Hair follicle dermal papilla cell (primary cell): ENCODE measurements around the gene TXLNA. TPM values are rescaled to one million over a fixed set of nuclear protein-coding genes. Genes with fewer than 3 reads are reported as not detected.

Source experiments
- total RNA-seq: library from RNA; depleted of rRNA; stranded (reverse); fragments of >200 nt; gene quantifications from 2 replicates; pipeline ENCODE4 v1.2.3, GENCODE V29; 2012

The TXLNA gene
- total RNA-seq, result 151 and 160 TPM in 2 replicates

DNA sequence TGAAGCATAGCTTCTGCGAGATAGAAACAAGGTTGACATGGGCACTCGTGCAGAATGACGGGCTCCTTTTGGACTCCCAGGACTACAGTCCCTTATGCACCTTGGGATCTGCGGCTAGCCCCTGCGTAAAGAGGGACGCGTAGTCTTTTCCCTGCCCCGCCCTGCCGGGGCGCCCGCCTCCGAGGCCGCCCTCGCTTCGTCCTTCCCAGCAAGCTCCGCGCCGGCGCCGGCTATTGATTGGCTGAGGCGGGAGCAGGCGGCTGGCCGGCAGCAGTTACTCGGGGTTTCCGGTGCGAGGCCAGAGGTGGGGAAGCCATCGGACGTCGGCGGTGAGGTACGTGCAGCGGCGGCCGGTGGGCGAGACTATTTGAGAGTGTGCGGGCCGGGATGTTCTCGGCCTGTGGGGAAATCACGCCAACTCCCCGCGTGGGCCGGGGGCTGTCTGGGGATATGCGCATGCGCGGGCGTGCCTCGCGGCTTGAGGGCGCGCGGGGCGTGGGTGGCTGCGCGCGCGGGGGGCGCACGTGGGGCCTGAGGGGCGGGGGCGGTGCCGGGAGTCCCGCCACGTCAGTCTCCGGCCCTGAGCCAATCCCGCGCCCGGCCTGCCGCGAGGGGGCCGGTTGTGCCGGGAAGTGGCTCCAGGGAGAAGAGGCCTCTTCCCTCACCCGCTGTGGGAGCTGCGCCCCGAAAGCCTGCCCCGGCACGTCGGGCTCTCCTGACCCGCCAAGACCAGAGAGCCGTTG lies at the start of gene TXLNA:
TSS of gene TXLNA (plus strand) at position 233 of the 743 bp plus-strand sequence. CDS start 671 bp downstream, outside the sequence.

DNA sequence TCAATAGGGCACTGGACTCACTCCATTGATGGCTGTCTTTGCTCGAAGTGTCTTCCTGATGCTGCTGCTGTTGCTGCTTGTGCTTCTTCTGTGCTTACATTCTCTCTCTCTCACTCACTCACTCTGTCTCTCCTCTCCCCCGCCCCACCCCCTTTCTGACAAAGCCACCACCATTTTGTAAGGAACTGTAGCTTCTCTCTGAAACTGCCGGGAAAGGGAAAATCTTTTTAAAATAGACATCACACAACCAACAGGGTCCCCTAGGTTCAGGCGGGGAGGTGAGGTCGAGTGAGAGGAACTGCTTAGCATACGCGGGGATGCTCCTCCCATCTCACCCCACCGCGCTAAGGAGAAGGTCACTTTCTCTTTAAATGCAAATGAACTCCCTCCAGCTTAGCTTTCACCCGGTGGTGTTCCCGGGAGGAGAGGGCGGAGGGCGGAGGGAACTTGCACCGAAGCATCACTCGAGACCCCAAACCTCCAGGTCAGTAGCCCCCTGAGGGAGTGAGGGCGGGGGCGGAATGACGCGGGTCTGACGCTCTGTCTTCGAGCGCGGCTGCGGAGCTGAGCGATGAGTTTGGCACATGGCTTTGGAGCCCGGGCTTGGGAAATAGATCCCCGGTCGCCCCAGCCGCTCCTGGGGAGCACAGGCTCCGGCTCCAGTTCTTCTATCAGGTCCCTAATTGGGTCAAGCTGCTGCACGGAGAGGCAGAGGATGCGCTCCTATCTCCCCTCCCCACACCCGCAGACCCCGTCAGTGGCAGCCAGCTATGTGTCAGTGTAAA lies 20.9 kb downstream of the TXLNA start, which contains the start of gene CCDC28B:
TSS of gene CCDC28B (plus strand) at position 370 of the 785 bp plus-strand sequence. CDS start 1,341 bp downstream, outside the sequence.

DNA sequence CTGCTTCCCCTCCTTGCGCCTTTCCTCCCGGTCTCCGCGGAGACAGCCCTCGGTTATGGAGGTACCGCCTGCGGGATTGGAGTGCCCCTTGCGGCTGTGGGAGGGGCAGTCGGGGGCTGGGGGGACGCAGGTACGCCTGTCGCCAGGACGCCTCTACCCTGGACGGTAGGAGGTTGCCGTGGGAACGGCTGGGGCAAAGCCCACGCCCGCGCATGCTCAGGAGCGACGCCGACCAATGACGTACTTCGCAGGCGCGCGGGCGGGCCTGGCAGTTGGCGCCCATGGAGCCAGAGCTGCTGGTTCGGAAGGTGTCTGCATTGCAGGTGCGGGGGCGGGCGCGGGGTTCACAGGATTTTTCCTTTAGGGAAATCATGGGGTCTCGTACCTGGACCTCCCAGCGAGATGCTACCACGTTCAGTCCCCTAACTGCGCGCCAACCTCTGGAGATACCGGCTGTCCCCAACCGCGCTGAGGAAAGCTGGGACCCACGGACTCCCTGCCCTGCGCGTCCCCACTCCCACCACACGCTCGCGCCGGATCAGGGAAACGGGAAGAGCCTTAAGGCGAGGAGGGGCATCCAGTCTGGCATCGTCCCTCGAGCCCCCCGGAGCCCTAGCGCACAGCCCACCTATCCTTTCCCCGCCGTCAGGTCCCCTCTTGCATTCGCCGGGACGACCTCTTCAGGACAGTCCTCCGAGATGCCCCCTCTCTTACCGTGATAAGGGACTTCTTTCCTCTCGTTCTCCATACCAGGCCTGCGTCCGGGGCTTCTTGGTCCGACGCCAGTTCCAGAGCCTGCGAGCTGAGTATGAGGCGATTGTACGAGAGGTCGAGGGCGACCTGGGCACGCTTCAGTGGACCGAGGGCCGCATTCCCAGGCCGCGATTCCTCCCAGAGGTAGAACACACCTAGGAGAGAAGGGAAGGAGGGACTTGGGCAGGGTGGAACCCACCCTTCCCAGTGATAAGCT lies 26.2 kb downstream of the TXLNA start, which contains the start of gene IQCC:
TSS of gene IQCC (plus strand) at position 271 of the 970 bp plus-strand sequence. CDS start at position 282, 11 bp downstream.

DNA sequence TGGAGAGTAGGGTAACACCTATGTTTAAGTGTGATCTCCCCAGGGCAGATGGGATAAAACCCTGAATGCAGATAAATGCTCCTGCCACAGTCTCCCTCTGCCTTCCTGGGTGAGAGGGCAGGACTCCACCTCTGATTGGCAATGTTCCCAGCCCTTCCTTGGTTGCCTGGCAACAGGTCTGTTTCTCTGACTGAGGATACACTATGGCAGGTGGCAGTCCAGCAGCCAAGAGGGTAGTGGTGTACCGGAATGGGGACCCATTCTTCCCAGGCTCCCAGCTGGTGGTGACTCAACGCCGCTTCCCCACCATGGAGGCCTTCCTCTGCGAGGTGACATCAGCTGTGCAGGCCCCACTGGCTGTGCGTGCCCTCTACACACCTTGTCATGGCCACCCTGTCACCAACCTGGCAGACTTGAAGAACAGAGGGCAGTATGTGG lies 29.4 kb downstream of the TXLNA start, which contains the start of gene DCDC2B:
TSS of gene DCDC2B (plus strand) at position 199 of the 438 bp plus-strand sequence. CDS start at position 204, 5 bp downstream.

DNA sequence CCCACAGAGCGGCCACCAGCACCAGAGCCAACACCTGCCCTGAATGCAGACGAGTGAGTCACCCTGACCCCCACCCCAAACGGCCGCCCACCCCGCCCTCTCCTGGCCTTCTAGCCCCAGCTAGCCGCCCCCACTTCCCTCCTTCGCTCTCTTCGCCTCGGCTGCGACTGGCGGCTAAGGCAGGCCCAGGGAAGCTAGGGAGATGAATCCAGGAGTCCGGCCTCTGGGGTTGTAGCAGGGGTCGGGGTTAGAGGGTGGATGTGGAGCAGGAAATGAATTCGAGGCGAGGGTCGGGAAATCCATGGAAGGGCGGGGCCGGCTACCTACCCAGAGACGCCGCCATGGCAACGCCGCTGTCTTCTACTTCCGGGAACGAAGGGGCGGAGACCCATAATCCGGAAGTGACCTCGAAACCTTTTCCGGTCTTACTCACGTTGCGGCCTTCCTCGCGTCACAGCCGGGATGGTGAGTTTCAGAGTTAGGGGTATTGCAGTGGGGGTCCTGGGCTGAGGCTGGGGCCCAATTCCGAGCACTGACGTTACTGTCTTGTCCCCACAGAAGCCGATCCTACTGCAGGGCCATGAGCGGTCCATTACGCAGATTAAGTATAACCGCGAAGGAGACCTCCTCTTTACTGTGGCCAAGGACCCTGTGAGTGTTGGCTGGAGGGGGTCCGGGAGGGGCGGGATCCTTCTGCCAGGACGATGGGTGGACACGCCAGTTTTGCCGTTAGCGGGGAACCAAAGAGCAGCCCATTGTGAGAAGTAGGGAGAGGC lies 42.7 kb downstream of the TXLNA start, which contains the start of the genes EIF3I and TMEM234:
TSS of gene EIF3I (plus strand) at position 428 of the 776 bp plus-strand sequence. CDS start at position 463, 35 bp downstream.
TSS of gene TMEM234 (minus strand) at position 374 of the 776 bp plus-strand sequence. CDS start at position 343, 31 bp downstream.

DNA sequence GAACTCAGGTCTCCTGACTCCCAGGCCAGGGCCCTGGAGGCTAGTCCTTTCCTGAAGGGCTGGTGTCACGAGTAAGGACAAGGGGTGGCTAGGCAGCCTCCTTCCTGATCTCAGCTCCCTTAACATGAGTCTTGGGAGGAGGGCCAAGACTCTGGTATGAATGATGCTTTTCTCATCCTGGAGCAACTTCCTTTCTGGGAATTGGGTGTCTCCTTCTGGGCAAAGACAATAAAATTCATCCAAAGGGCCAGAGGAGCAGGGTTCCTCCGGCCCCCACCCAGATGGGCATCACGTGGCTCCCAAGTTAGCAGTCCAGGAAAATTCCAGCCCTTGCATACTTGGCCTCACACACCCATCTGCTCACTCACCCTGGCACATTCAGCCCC lies 67.4 kb downstream of the TXLNA start, which contains the start of gene FAM167B:
TSS of gene FAM167B (plus strand) at position 335 of the 386 bp plus-strand sequence. CDS start 200 bp downstream, outside the sequence.

Other genes with a start within 250 kb of the TXLNA start
- 307 and 372 TPM in 2 replicates for gene PTP4A2, start 241.3 kb upstream of the TXLNA start, total RNA-seq
- 43.3 and 45.2 TPM in 2 replicates for gene KHDRBS1, start 165.8 kb upstream of the TXLNA start, total RNA-seq
- gene TMEM39B, start 106.7 kb upstream of the TXLNA start, total RNA-seq, result 5.7 and 8.1 TPM in 2 replicates
- gene KPNA6, start 71.6 kb upstream of the TXLNA start, total RNA-seq, result 66.7 and 73.7 TPM in 2 replicates
- gene CCDC28B, start 20.9 kb downstream of the TXLNA start, total RNA-seq, result 10.1 and 11.8 TPM in 2 replicates
- 0.97 and 1.1 TPM in 2 replicates for gene IQCC, start 26.0 kb downstream of the TXLNA start, total RNA-seq
- not detected in 2 replicates for gene DCDC2B, start 29.4 kb downstream of the TXLNA start, total RNA-seq
- 18.8 and 23.9 TPM in 2 replicates for gene TMEM234, start 42.7 kb downstream of the TXLNA start, total RNA-seq
- gene EIF3I, start 42.7 kb downstream of the TXLNA start, total RNA-seq, result 228 and 249 TPM in 2 replicates
- gene FAM167B, start 67.5 kb downstream of the TXLNA start, total RNA-seq, result 2.4 and 2.7 TPM in 2 replicates
- gene LCK, start 71.6 kb downstream of the TXLNA start, total RNA-seq, result not detected in 2 replicates
- 66.5 and 73.0 TPM in 2 replicates for gene HDAC1, start 112.4 kb downstream of the TXLNA start, total RNA-seq
- gene MARCKSL1, start 156.6 kb downstream of the TXLNA start, total RNA-seq, result 2.2 and 4.5 TPM in 2 replicates
- gene FAM229A, start 182.8 kb downstream of the TXLNA start, total RNA-seq, result 1.2 and 2.4 TPM in 2 replicates
- 0.61 and 1.6 TPM in 2 replicates for gene TSSK3, start 182.9 kb downstream of the TXLNA start, total RNA-seq
- 70.4 and 79.3 TPM in 2 replicates for gene BSDC1, start 214.8 kb downstream of the TXLNA start, total RNA-seq